ENCODE results near the gene CNTNAP4. TPM values are rescaled to one million over a fixed set of nuclear protein-coding genes. Genes with fewer than 3 reads are reported as not detected.

Gene CNTNAP4
- total RNA-seq, 1 donor: 2.4 TPM

- no peak for DNase-seq (ENCODE audit: low read depth)
- H3K4me3 ChIP-seq (ENCODE audit: low read depth, low read length): no peak overlapping the region
- TF ChIP-seq, protein P1, sequence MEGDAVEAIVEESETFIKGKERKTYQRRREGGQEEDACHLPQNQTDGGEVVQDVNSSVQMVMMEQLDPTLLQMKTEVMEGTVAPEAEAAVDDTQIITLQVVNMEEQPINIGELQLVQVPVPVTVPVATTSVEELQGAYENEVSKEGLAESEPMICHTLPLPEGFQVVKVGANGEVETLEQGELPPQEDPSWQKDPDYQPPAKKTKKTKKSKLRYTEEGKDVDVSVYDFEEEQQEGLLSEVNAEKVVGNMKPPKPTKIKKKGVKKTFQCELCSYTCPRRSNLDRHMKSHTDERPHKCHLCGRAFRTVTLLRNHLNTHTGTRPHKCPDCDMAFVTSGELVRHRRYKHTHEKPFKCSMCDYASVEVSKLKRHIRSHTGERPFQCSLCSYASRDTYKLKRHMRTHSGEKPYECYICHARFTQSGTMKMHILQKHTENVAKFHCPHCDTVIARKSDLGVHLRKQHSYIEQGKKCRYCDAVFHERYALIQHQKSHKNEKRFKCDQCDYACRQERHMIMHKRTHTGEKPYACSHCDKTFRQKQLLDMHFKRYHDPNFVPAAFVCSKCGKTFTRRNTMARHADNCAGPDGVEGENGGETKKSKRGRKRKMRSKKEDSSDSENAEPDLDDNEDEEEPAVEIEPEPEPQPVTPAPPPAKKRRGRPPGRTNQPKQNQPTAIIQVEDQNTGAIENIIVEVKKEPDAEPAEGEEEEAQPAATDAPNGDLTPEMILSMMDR (IDR thresholded peaks at IDR 0.05; ENCODE audit: insufficient read depth, low read length): no peak
These were observed 168.6 kb downstream of the CNTNAP4 start for GRCh38 chr16:76445815-76446214.

DNA sequence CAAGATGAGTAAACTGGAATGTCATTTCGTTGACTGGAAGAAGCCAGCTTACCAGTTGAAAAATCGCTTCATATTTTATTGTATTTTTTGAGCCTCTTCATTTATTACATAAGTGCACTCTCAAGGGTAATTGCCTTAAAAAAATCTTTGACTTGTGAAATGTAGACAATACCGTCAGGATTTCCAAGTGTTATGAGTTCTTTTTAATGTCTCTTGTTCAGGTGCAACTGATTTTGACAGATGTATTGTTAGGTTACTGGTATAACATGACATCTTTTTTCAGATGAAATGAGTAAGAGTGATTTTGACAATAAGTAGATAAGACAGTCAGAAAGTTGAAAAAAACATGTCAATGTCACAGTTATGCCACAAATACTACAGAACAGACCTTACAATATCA, 169.1 kb downstream of the CNTNAP4 start:
- no peak for DNase-seq (ENCODE audit: low read depth)
- TF ChIP-seq, protein P1 (IDR thresholded peaks at IDR 0.05; ENCODE audit: insufficient read depth, low read length): no peak
- H3K4me3 ChIP-seq (ENCODE audit: low read depth, low read length): no peak overlapping the region

DNA sequence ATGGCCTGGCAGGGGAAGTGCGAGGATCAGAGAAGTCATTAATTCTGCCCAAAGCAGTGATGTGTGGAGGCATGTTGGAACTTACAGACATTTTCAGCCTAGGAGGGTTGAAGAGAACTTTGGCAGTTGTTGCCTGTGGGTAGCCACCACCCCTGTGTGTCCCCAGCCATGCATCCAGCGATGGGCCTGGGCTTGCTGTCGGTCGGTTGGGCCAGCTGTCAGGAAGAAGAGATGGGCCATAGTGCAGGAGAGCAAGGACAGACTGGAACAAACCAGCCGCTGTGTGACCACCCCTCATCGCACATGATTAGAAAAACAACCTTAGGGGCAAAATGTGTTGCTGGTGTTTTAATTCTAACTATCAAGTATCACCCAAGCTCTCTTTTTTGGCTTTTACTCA, 173.7 kb downstream of the CNTNAP4 start:
- DNase-seq (ENCODE audit: low read depth): no peak
- TF ChIP-seq, protein P1 (IDR thresholded peaks at IDR 0.05; ENCODE audit: insufficient read depth, low read length): no peak
- no peak overlapping the region for H3K4me3 ChIP-seq (ENCODE audit: low read depth, low read length)

- TF ChIP-seq, protein P1 (IDR thresholded peaks at IDR 0.05; ENCODE audit: insufficient read depth, low read length): no peak
- no peak for DNase-seq (ENCODE audit: low read depth)
- H3K4me3 ChIP-seq (ENCODE audit: low read depth, low read length): no peak overlapping the region
These were observed 178.1 kb downstream of the CNTNAP4 start for GRCh38 chr16:76455257-76455656.

GRCh38 chr16:76456016-76456415, 178.8 kb downstream of the CNTNAP4 start:
- H3K4me3 ChIP-seq (ENCODE audit: low read depth, low read length): no peak overlapping the region
- TF ChIP-seq, protein P1 (IDR thresholded peaks at IDR 0.05; ENCODE audit: insufficient read depth, low read length): no peak
- DNase-seq (ENCODE audit: low read depth): no peak

- no peak for DNase-seq (ENCODE audit: low read depth)
- no peak overlapping the region for H3K4me3 ChIP-seq (ENCODE audit: low read depth, low read length)
- TF ChIP-seq, protein P1 (IDR thresholded peaks at IDR 0.05; ENCODE audit: insufficient read depth, low read length): no peak
These were observed 181.9 kb downstream of the CNTNAP4 start for GRCh38 chr16:76459111-76459510.

- H3K4me3 ChIP-seq (ENCODE audit: low read depth, low read length): no peak overlapping the region
- TF ChIP-seq, protein P1 (IDR thresholded peaks at IDR 0.05; ENCODE audit: insufficient read depth, low read length): no peak
- no peak for DNase-seq (ENCODE audit: low read depth)
These were observed 184.6 kb downstream of the CNTNAP4 start for GRCh38 chr16:76461836-76462235.
